Colonic mucosa (tissue), 4 donors: ENCODE results near the gene LHFPL3. TPM values are rescaled to one million over a fixed set of nuclear protein-coding genes. Genes with fewer than 3 reads are reported as not detected.

Experiments used
- DNase-seq: peaks from one replicate; pipeline ENCODE4 v3.0.0-alpha.2; 2020
- H3K27ac ChIP-seq: fragments of 200-600 bp; one replicate; pipeline ENCODE4 v1.8.0; 2021
- H3K27me3 ChIP-seq: fragments of 200-600 bp; one replicate; pipeline ENCODE4 v1.8.0; 2021
- H3K36me3 ChIP-seq: fragments of 200-600 bp; one replicate; pipeline ENCODE4 v1.8.0; 2021
- H3K4me1 ChIP-seq: fragments of 200-600 bp; one replicate; pipeline ENCODE4 v1.8.0; 2021; ENCODE audit warnings: mild to moderate bottlenecking
- H3K4me3 ChIP-seq: fragments of 200-600 bp; one replicate; pipeline ENCODE4 v1.8.0; 2021
- H3K9ac ChIP-seq, 2 donors: one replicate each; pipeline ENCODE4 v1.7.0; 2013; ENCODE audit warnings: control low read depth in 2 of 2, low read depth in 2 of 2, low read length in 2 of 2
- H3K9me3 ChIP-seq: fragments of 200-600 bp; one replicate; pipeline ENCODE4 v1.8.0; 2021
- CTCF ChIP-seq: fragments of 200-600 bp; IDR thresholded peaks from one replicate; pipeline ENCODE4 v1.8.0; 2022; ENCODE audit warnings: antibody characterized with exemption, mild to moderate bottlenecking
- intact Hi-C: fragments of 100-400 bp; cut with DNase I; formaldehyde crosslinking; loops from one replicate; pipeline ENCODE4 v1.14.1; 2022
- total RNA-seq, 2 donors: library from RNA; stranded (reverse); fragmentation: NEBNext Ultra II Directional in 1 of 2; extraction: Animal tissue kit (Norgen Biotek cat#: 25700) in 1 of 2; gene quantifications; one replicate each; pipeline ENCODE4 v1.2.1, GENCODE V29; 2021
- donor health status: healthy.
- donor health status: DM: no; HTN: no; CAD: no.
- donor health status: DM: no; HTN: no; CAD: no.

The LHFPL3 gene
- total RNA-seq, 2 donors from 2014 or later, result 0.12 to 0.27 TPM

- Histone ChIP-seq H3K9me3 (no peaks in the 10 kb centered on the region), H3K4me1 (no peaks in the 10 kb centered on the region), H3K27ac (peak overlapping the region; percentile 83), H3K4me3 (no peak overlapping the region), H3K36me3 (no peaks in the 10 kb centered on the region), H3K9ac (no peak overlapping the region), H3K27me3 (no peaks in the 10 kb centered on the region)
- no peak for TF ChIP-seq CTCF
- peak; percentile 41 for DNase-seq
- intact Hi-C loops, result no loop called here
Observed at GRCh38 chr7:104469166-104469820, 140.9 kb downstream of the LHFPL3 start.

- Histone ChIP-seq H3K4me3 (no peak overlapping the region), H3K27ac (no peak overlapping the region), H3K36me3 (no peaks in the 10 kb centered on the region), H3K9ac (no peak overlapping the region), H3K27me3 (no peaks in the 10 kb centered on the region), H3K9me3 (no peaks in the 10 kb centered on the region), H3K4me1 (no peaks in the 10 kb centered on the region)
- intact Hi-C loops, result no loop called here
- no peak for DNase-seq
- TF ChIP-seq CTCF, result no peak
Observed at GRCh38 chr7:104480529-104480928, 152.1 kb downstream of the LHFPL3 start.

GRCh38 chr7:104482362-104483037 is 154.1 kb downstream of the LHFPL3 start:
- no peak overlapping the region for H3K27ac ChIP-seq
- H3K9me3 ChIP-seq, result no peaks in the 10 kb centered on the region
- no peaks in the 10 kb centered on the region for H3K27me3 ChIP-seq
- no peaks in the 10 kb centered on the region for H3K4me1 ChIP-seq
- no peak overlapping the region for H3K4me3 ChIP-seq
- H3K9ac ChIP-seq, result no peak overlapping the region
- DNase-seq, result peak; percentile 77
- no peak for TF ChIP-seq CTCF
- H3K36me3 ChIP-seq, result no peaks in the 10 kb centered on the region
- intact Hi-C loops, result no loop called here

GRCh38 chr7:104486931-104487330 is 158.5 kb downstream of the LHFPL3 start:
- intact Hi-C loops, result no loop called here
- Histone ChIP-seq H3K4me1 (no peaks in the 10 kb centered on the region), H3K36me3 (no peaks in the 10 kb centered on the region), H3K4me3 (no peak overlapping the region), H3K27me3 (no peaks in the 10 kb centered on the region), H3K9me3 (no peaks in the 10 kb centered on the region), H3K9ac (no peak overlapping the region), H3K27ac (no peak overlapping the region)
- no peak for TF ChIP-seq CTCF
- DNase-seq, result no peak

- Histone ChIP-seq H3K27me3 (no peaks in the 10 kb centered on the region), H3K9me3 (no peaks in the 10 kb centered on the region), H3K4me3 (no peak overlapping the region), H3K36me3 (no peaks in the 10 kb centered on the region), H3K27ac (no peak overlapping the region), H3K9ac (no peak overlapping the region), H3K4me1 (no peaks in the 10 kb centered on the region)
- TF ChIP-seq CTCF, result no peak
- no peak for DNase-seq
- intact Hi-C loops, result no loop called here
Observed at GRCh38 chr7:104487642-104488041, 159.2 kb downstream of the LHFPL3 start.
